Activated CD8-positive, alpha-beta memory T cell treated with anti-CD3 and anti-CD28 coated beads, Interleukin-2, amount 50 U/mL, for 4 hours (primary cell): ENCODE results near the gene SYTL3.
A peak's percentile ranks its signal among the peaks of the same experiment; 100 is the strongest.
"Not testable (repeated sequence)": the region's sequence is repeated elsewhere in the genome, so short reads cannot be mapped to it uniquely, and the experiment has no call there.

ENCODE experiments used
- DNase-seq: peaks from one replicate; pipeline ENCODE4 v3.0.0-alpha.2; 2020

SYTL3 gene, protein sequence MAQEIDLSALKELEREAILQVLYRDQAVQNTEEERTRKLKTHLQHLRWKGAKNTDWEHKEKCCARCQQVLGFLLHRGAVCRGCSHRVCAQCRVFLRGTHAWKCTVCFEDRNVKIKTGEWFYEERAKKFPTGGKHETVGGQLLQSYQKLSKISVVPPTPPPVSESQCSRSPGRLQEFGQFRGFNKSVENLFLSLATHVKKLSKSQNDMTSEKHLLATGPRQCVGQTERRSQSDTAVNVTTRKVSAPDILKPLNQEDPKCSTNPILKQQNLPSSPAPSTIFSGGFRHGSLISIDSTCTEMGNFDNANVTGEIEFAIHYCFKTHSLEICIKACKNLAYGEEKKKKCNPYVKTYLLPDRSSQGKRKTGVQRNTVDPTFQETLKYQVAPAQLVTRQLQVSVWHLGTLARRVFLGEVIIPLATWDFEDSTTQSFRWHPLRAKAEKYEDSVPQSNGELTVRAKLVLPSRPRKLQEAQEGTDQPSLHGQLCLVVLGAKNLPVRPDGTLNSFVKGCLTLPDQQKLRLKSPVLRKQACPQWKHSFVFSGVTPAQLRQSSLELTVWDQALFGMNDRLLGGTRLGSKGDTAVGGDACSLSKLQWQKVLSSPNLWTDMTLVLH

DNA sequence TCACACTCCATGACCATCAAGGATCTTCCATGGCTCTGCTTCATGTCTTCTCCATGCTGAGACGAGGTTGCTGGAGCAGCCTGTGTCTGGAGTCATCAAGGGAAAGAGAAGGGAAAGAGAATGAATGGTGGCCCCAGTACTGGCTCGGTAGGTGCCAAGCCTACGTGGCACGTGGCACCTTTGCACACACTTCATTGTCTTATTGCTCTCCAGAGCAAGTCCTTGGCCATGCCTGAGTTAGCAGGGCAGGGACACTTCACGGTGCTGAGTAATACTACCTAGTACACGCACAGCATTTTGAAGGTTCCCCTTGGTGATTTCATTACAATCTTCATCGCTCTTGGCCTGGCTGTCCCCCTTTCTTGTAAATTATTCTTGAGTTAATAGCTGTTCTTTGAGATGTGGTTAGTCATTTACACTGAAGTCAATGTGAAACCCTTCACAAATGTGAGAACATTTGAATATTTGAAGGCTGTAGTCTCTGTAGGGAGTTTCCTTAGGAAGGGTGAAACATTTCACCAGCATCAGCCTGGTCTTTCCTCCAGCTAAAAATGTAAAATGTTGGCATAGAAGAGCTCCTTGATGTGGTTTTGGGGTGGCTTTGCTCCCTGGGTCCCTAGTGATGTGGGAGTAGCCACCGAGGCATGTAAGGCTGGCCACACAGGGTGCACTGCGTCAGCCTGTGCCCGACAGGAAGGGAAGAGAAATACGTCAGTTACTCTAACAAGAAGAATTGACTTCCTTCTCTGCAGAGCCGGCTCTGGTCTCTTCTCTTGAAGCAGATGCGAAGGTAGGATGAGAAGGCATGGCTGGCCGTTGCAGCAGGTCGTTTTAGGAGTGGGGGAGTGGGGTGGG, at the start of gene SYTL3:
SYTL3 (plus strand) TSS at position 766 of the 855 bp plus-strand sequence. CDS start 13,215 bp downstream, outside the sequence.
- DNase-seq: peak; percentile 64

DNA sequence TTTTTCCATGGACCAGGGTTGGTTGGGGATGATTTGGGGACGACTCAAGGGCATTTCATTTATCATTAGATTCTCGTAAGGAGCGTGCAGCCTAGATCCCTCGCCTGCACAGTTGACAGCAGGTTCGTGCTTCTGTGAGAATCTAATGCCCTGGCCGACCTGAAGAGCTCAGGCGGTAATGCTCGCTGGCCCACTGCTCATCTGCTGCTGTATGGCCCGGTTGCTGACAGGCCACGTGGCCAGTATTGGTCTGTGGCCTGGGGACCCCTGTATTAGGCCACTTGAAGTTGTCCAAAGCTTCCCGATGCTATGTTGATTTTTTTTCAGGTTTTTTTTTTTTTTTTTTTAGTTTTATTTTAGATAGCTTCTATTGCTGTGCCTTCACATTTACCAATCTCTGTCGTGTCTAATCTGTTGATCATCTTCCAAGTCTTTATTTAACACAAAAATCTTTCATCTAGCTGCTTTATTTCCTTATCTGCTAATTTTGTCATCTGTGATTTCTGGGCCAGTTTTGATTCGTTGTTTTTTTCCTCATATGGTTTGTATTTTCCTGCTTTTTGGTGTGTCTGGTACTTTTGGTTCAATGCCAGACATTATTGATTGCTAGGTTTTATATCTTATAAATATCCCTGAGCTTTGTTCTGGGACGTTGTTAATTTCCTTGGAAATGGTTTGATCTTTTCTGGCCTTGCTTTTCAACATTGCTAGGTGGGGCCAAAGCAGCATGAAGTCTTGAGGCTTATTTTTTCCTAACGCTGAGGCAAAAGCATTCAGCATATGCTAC, 46.4 kb upstream of the SYTL3 start:
- no peak for DNase-seq

DNA sequence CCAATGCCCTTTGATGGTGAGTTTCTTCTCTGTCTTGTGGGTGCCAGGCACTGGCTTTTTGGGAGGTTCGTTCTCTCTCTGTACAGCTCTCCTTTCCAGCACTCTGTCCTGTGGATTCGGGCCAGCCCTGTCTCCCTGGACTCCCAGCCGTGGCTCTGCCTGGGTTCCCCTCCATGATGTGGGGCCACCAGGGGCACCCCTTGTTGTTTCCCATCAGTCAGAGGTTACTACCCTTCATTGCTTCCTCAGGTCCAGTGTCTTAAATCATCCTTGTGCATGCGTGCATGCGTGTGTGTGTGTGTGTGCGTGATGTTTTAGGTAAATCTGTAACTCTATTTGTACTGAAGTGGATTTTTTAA, 45.8 kb upstream of the SYTL3 start:
- no peak for DNase-seq

DNA sequence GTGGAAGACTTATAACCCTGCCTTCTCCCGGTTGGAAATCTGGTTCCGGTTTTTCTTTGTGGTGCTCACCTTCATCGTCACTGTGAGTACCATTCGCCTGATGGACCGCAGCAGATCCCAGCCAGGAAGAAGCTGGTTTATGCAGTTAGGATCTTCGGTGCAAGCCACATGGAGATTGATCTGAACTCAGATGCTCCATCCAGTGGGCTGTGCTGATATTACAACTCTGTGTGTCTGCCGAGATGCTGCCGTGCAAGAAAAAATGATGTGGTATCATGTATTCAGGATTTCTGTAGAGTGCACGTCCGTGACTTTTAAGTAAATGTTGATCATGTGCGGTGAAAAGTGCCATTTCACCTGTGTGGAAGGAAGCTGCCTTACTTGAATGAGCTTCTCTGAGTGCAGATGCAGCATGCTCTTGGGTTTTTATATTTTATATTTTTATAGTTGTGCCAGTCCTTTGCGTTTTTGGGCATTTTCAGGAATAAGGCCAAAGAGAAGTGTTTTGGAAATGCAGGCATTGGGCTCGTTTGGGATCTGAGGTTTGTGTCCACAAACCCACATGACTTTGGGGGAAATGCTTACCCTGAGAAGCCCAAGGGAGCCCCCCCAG, 44.5 kb upstream of the SYTL3 start:
- DNase-seq: peak; percentile 49

DNA sequence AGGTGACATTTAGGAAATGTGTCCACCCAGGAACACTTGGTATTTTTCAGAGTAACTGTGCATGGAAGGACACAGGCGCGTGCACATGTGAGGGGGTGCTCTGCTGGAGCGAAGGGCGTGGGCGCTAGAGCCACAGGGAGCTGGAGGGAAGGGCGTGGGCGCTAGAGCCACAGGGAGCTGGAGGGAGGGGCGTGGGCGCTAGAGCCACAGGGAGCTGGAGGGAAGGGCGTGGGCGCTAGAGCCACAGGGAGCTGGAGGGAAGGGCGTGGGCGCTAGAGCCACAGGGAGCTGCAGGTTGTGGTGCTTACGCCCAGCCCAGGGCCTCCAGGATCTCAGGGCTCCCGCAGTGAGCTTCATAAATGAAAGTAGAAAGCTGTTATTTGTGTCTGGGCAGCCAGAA, 43.8 kb upstream of the SYTL3 start:
- not testable (repeated sequence) for DNase-seq

DNA sequence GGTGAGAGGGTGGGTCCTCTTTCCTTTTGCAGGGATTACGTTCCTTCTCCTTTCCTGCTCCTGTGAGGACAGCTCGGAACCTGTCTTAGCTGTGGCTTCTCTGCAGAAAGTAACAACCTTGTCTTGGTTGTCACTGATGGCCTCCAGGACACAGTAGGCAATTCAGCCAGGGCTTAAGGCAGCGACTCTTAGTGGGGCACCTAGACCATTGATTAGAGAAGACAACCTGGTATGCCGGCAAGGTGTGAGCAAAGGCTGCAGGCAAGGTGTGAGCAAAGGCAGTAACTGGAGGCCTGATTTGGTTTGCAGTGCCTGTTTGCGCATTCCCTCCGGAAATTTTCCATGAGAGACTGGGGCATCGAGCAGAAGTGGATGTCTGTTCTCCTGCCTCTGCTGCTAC, 42.9 kb upstream of the SYTL3 start:
- no peak for DNase-seq

DNA sequence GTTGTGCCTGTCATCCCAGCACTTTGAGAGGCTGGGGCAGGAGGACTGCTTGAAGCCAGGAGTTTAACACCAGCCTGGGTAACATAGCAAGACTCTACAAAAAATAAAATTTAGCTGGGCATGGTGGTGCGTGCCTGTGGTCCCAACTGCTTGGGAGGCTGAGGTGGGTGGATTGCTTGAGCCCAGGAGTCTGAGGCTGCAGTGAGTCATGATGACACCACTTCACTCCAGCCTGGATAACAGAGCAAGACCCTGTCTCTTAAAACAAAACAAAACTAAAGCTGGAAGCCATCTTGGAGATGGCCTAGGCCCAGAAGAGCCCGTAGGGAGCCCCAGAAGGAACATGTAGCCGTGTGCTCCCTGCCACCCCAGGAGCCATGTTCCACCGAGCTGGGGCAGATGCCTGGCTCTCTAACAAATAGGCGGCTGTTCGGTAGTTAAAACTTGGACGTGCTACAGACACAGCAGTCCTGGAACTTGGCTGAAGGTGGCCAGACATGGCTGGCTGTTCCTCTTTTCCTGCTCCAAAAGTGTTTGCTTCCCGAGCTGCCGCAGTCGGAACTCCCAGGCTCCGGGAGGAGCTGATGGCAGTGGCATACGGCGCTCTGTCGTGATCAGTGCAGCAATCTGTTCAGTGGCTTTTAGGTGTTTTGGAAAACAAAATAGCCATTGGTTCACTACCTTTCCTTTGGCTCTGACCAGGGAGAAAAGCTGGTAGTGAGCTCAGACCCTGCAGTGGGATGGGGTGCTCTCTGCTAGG, 42.3 kb upstream of the SYTL3 start:
- no peak for DNase-seq

DNA sequence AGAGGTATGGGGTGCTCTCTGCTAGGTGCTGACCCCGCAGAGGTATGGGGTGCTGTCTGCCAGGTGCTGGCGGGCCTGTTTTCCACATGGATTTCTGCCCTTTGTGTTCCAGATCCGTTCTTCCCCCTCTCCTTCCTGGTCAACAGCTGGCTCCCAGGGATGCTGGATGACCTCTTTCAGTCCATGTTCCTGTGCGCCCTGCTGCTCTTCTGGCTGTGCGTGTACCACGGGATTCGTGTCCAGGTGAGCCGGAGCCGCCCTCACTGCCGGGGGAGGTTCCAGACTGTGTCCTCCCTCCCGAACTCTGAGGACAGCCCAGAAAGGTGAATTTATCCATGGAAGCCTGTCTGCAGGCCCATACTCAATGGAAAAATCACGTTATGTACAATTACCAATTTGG, 41.6 kb upstream of the SYTL3 start:
- DNase-seq: no peak

DNA sequence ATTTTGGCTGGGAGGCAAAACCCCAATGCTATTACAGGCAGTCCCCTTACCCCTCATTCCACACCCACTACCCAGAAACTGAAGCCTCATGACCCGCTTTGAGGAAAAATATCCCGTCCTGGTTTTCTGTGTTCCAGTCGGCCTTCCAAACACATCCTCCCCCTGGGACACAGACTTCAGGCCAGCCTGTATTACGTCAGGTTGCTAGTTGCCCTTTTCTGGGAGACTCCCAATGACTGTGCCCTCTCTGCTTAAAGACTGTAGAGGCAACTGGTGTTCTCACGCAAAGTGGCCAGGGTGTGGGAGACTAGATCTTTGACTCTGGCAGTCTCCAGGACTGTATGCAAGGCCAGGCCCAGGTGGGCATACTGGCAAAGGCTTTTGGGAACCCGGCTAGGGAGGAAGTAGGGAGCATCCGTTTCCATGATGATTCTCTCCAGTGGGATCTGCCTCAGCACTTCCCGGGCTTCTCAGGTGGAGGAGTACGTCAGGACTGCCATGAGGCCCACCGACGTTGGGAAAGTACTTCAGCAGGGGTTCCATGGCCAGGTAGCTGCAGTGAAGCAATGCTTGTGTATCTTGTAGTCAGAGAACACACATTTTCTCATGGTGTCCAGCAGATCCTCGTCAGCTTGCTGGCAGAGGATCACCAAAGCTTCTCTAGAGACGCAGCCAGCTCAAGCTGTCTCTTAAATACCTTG, 40.2 kb upstream of the SYTL3 start:
- no peak for DNase-seq

DNA sequence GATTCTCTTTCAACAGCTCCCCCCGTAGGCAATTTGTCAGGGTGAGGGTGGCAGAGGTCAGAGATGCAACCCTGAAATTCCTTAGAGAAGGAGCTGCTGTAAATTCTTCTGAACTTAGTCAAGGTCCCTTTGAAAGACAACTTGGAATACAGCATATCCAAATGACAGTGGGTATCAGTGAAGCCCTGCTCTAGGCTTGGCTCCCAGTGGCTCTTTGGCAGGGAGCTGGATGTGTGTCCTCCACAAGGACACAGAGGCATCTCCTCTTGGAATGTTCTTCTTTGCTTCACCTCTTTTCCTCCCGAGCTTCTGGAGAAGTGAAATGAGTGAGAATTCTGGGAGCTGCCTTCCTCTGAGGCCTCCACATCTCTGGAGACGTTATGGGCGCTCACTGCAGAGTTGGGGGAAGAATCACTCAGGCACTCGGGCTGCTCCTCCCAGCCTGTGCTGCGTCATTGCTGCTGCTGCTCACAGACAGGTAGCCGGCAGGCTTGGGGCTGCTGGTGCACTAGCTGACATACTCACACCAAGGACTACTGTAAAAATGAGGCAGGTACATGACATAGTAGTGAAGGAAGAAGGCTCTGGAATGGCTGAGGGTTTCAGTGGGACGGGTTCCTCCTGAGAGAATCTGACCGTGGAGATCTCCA, 39.4 kb upstream of the SYTL3 start:
- no peak for DNase-seq

DNA sequence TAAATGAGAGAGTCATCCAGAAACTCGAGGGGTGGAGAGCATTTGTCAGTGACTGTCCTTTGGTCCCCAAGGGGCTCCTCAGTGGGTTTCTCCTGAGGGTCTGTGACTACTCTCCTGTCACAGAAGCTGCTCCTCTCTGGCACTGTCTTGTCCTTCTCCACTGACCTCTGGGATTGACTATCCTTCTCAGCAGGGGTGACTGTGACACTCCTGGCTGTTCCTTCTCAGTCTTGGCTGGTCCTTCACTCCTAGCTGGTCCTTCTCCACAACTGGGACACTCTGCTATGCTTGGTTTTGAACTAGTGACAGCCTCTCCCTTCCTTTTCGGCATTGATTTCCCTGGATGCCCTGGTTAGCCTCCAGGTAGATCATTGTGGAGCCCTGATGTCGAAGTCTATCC, 38.8 kb upstream of the SYTL3 start:
- DNase-seq: no peak

DNA sequence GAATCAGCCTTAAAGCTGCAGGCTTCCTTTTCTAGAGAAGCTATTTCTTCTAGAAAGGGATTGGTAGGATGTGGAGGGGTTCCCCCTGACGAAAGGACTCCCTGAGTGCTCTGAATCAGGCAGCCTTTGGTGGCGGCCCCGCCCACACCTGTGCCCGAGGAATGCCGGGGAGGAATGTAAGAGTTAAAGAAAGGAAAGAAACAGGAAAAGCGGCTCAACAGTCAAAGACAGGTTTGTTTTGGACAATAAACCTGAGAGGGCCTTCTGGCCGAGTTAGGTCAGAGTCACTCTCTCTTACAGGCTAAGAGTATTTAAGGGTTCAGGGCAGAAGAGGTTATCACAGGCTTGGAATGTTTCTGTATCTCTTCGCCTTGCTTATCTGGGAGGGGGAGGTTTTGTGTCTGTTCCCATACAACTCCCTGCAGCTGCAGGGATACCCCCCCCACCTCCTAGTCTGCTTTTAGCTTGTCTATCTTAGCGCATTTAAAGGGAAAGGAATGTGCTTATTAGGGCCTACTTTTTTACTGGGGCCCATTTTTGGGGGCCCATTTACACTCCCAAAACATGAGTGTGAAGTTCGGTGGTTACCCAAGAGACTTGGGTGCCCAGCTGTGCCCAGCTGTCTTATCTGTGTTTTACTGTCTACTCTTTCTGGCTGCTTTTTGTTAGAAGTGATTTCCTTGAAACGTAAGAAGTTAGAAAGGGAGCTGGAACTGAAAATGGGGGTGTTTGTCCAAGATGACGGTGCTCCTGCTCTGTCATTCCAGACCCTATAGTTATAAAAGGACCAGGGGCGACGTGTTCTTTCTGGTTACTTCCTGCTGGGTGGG, 38.1 kb upstream of the SYTL3 start:
- no peak for DNase-seq

DNA sequence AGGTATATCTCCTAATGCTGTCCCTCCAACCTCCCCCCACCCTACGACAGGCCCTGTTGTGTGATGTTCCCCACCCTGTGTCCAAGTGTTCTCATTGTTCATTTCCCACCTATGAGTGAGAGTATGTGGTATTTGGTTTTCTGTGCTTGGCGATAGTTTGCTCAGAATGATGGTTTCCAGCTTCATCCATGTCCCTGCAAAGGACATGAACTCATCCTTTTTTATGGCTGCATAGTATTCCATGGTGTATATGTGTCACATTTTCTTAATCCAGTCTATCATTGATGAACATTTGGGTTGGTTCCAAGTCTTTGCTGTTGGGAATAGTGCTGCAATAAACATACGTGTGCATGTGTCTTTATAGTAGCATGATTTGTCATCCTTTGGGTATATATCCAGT, 35.2 kb upstream of the SYTL3 start:
- not testable (repeated sequence) for DNase-seq

DNA sequence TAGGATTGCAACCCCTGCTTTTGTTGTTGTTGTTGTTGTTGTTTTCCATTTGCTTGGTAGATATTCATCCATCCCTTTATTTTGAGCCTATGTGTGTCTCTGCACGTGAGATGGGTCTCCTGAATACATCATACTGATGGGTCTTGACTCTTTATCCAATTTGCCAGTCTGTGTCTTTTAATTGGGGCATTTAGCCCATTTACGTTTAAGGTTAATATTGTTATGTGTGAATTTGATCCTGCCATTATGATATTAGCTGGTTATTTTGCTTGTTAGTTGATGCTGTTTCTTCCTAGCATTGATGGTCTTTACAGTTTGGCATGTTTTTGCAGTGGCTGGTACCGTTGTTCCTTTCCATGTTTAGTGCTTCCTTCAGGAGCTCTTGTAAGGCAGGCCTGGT, 31.6 kb upstream of the SYTL3 start:
- DNase-seq: not testable (repeated sequence)

DNA sequence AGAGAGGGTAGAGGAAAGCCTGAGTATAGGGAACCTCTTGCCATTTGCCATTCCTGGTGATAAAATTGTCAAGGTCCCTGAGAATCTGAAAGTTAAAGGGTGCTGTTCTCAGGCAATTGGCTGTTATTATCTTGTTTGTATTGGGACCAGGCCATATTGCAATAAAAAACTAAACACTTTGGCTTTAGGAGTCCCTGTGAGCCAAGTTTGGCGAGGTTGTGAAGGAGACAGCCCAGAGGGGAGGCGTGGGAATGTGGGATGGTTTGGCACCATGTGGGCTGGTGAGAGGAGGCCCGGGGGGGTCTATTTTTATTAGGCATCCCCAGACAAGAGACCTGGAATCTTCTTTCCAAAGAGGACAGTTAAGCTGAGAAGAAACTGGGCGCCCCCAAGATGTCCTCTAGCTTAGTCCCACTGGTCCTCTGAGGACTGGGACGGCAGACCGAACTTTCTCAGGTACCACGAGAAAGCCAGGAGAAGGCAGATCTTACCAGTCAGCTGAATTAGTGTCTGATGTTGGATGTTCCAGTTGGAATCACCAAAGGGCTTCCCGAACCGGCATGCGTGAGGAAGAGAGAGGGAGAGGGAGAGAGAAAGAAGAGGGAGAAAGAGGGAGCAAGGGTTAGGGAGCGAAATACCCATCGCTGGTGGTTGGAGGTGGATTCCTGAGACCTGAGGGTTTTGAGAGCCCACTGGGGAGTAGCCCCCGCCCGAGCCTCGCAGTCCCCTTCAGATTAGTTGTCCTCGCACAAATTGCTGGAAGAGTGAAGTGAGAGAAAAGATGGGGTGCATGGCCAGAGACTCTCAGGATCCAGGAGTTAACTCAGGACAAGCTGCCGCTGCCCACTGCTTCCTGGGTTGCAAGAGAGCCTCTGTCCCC, 29.7 kb upstream of the SYTL3 start:
- DNase-seq: no peak

DNA sequence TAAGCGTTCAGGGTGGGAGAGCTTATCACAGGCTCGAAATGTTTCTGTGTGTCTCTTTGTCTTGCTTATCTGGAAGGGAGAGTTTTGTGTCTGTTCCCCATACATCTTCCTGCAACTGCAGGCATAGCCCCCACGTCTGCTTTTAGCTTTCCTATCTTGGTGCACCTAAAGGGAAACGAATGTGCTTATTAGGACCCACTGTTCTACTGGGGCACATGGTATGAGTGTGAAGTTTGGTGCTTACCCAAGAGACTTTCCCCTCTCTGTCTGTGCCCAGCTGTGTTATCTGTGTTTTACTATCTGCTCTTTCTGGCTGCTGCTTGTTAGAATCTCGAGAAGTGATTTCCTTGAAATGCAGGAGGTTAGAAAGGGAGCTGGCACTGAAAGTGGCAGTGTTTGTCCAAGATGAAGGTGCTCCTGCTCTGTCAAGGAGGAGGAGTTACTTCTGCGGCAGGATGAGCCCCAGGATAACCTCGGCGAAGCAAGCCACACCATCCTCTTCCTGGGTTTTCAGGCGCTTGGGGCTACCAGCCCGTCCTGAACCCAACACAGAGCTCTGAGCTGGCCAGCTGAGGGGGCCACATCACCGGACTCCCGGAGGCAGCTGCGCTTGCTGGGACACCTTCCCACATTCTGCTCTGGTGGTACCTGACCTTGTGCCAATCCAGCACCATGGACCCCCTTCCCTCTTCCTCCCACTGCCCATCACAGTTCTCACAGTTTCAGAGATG, 28.7 kb upstream of the SYTL3 start:
- DNase-seq: no peak

DNA sequence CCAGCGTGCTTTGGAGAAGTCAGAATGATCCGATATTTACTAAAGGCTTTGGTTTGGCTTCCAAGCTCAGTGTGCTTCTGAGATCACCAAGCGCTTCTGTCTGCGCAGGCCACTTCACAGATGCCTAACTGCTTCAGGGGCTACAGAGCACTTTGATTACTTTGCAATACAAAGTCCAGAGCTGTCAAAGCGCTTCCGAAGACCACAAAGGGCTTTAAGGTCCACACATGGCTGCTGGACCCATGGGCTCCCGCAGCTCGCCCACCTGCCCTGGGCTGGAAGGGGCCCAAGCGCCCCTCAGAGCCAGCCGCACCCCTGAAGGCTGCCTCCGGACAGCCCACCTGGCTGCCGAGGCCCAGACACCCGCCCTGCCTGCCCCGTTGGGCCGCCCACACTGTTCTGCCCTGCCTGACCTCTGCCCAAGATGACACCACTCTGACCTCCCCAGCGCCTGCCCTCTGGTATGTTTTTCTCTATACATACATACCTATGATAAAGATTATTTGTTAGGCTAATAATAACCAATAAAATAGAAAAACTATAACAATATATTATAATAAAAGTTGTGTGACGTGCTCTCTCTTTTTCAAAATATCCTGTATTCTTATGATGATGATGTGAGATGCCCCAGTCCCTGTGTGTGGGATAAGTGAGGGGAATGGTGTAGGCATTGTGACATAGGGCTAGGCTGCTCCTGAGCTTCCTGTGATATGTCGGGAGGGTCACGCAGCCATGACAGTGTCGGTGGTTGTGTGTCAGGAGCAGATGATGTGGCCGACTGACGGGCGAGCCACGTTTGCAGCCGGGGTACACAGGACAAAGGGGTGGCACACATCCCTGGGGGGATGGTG, 27.9 kb upstream of the SYTL3 start:
- DNase-seq: no peak
